HL-60/S4 (cell line): ENCODE measurements around the gene DISP2.

Experiments
- in situ Hi-C: fragments of 300-500 bp; cut with MboI; formaldehyde crosslinking; loops from 2 replicates; pipeline ENCODE4 v1.14.3; 2022; ENCODE audit warnings: low sequenced_read_pairs

Gene DISP2

DNA sequence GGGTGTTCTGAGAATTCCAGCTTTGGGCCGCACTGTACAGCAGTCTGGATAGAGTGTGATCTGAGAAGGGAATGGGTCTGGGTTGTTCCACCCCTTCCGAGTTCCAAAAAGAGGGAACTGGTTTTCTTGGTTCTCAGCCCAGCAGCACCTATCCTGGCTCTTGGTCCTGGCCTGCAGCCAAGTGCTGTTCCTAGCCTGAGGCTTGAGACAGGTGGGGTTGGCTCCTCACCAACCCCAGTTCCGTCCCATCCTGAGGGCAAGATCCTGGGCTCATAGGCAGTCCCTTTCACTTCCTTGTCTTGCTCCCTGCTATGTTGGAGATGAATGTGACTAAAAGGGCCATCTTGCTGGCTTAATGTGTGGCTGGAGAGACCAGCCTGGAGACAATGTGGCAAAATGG, 62.8 kb downstream of the DISP2 start:
- in situ Hi-C loops, result no loop called here

DNA sequence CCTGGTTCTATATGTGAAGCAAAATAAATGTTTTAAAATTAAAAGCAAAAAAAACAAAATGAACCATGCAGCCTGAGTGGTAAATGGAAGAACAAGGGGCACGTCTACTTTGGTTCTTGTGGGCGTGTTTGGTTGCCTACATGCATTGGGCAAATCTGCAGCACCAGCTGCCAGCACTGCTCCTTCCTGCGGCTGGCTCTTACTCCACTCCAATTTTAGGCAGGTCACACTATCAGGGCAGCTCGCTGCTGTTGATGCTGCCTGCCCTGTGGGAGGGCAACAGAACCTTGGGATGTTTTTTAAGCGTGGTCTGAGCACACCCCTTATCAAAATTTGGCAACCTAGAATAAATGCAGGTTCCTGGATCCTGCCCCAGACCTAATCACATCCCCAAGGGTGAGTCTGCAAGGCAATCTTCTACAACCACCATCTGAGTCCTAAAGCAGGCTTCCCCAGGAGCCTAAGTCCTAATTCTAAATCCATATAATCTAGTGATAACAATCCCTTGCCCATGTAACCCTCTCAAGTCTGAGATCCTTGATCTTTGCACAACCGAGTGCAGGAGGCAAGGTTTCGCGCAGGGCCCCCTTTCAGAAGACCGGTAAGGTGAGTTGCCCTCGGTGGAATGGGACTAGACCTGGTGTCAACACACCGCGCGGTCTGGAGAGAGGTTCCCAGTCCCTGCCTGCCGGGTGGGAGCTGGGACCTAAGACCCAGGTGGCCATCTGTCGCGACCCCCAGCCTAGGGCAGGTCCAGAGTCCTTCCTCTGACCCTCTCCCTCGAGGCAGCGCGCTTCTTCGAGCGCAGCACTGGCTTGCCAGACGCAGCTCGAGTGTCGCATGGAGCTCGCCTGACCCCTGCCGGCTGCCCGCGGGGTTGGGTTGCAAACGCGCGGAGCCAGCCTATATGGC, 63.5 kb downstream of the DISP2 start:
- in situ Hi-C loops, result no loop called here

DNA sequence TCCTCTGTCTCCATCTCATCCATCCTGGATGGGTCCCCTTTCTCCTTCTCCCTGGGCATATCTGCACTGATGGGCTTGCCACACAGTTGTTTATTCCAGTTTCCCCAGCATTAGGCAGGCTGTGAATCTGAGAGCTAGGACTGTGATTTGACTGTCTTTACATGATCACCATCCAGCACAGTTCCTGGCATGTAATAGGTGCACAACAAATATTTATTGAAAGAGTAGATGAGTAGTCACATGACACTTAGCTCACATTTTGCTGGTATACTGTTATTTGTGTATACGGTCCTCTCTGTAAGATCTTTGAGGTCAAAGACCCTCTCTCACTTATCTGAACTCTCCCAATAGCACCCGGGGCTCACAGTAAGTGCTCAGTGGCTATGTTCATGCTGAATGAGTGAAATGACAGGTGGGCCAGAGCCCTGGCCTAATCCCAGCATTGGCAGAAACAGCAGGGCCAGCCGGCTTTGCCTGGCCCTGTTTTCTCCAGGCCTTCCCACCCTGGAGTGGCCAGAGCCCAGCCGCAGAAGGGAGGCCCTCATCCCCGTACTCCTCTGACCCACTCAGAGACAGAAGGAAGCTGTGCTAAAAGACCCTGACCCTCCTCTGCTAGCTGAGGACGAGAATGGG, 66.6 kb downstream of the DISP2 start:
- in situ Hi-C loops, result no loop called here

DNA sequence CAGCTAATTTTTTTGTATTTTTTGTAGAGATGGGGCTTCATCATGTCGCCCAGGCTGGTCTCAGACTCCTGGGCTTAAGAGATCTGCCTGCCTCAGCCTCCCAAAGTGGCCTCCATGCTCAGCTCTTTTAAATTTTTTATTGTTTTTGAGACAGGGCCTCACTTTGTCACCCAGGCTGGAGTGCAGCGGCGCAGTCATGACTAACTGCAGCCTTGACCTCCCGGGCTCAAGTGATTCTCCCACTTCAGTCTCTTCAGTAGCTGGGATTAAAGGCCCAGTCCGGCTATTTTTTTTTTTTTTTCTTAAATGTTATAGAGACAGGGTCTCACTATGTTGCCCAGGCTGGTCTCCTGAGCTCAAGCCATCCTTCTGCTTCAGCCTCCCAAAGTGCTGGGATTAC, 67.7 kb downstream of the DISP2 start:
- in situ Hi-C loops, result no loop called here

DNA sequence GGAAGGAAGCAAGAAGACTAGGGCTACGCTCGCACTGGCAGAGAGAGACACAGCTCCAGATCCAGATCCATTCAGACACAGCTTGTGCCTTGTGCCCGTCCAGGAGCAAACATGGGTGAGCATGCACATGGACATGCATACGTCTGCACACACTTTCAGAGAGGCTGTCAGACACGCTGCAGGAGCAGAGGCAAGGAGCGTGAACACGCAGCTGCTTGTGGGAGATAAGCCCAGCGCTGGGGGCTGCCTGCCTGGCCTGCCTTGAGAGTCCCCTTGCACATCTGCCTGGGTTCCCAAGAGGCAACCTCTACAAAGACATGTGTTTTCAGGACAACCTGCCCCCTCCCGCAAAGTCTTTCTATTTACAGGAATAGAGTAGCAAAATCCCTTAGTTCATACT, 69.2 kb downstream of the DISP2 start:
- in situ Hi-C loops, result no loop called here

DNA sequence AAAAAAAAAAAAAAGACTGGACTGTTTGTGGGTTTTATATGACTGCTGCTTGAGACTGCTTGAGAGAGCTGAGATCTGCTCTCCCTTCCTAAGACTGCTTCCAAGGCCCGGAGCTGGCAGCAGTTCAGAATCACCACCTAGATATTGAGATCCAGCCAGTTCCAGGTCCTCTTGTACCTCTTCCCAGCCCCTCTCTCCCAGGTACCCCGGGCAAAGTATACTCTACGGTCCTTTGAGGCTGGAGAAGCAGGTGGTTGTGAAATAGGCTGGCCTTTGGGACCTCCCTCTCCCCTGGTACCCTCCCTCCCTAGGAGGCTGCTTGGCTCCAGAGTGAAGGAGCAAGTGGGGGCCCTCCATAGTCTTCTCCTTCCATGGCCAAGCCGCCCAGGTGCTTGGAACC, 70.2 kb downstream of the DISP2 start:
- in situ Hi-C loops, result no loop called here
